Measurements from ENCODE around the gene CPN2. TPM values are rescaled to one million over a fixed set of nuclear protein-coding genes. Genes with fewer than 3 reads are reported as not detected.

The CPN2 gene
- total RNA-seq, 6 donors from 2014 or later, result 0.10 TPM; not detected in 5

DNA sequence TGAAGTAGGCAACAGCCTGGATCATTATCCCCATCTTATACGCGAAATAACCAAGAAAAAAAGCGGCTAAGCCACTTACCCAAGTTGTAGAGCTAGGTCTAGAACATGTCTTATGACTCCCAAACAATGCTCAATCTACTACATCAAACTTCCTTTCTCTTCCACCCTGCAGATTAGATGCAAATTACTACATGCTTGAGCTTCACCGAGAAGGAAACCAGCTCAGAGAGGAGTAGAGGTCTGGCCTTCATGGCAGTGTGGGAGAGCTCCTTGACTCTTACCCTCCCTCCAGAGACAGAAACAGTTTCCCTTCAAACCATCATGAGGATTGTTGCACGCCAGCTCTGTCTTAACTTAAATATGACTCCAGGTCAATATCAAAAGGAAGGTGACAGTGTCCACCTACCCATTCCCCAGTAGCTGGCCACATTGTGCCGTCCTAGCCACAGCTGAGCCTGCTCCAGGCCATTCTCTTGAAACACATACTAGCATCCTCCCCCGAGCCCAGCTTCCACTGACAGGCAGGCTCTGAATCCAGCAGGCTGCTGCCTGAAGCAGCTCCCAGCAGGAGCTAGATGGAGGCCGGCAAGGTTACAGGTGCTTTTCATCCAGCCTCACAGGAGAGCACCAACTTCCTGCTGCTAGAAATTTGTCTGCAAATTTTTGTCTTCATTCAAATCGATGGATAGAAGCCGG lies 56.8 kb downstream of the CPN2 start:
- DNase-seq, result no peak
- H3K4me1 ChIP-seq, result peaks cover 7 to 11% (median 9%) of the 10 kb centered on the region in 4 donors
- 91% methylated on average over 9 to 10 of the region's 10 CpGs for WGBS, 2 donors

DNA sequence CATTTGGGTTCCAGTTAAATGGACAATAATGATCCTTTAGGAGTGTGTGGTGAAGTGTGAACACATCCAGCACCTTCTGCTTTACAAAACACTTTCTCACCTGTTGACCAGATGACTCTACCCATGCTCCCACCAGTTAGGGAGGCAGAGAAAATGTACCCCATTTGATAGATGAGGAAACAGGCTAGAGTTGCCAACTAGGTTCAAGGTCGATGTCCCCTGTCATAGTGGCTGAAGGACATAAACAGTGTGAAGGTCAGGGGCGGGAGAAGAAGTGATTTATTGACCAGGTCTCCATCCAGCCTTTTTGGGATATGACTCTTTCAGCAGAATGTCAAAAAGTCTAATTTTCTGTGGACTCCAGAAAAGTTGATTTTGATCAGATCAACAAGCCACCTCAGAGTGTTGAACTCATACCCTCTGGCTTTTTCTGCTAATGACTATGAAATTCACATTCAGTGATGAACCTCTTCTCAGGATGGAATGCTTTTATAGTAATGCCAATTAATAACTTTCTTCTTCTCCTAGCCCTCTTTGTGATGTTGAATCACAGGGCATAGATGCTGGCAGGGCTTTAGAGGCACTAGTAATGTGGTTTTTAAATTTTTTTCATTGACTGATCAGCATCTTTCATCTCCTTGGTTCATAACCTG lies 57.5 kb downstream of the CPN2 start:
- TF ChIP-seq, protein P1, sequence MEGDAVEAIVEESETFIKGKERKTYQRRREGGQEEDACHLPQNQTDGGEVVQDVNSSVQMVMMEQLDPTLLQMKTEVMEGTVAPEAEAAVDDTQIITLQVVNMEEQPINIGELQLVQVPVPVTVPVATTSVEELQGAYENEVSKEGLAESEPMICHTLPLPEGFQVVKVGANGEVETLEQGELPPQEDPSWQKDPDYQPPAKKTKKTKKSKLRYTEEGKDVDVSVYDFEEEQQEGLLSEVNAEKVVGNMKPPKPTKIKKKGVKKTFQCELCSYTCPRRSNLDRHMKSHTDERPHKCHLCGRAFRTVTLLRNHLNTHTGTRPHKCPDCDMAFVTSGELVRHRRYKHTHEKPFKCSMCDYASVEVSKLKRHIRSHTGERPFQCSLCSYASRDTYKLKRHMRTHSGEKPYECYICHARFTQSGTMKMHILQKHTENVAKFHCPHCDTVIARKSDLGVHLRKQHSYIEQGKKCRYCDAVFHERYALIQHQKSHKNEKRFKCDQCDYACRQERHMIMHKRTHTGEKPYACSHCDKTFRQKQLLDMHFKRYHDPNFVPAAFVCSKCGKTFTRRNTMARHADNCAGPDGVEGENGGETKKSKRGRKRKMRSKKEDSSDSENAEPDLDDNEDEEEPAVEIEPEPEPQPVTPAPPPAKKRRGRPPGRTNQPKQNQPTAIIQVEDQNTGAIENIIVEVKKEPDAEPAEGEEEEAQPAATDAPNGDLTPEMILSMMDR (IDR thresholded peaks at IDR 0.05), result no peak
- TF ChIP-seq POLR2AphosphoS5 (IDR thresholded peaks at IDR 0.05) (no peak), EP300 (IDR thresholded peaks at IDR 0.05) (no peak), POLR2A (IDR thresholded peaks at IDR 0.05) (no peak)

More for the DNA sequence above, 56.8 kb downstream of the CPN2 start:
- Histone ChIP-seq H3K9me3 (no peaks in the 10 kb centered on the region), H3K4me3 (no peak overlapping the region), H3K27me3 (no peaks in the 10 kb centered on the region), H3K27ac (no peak overlapping the region), H3K36me3 (no peaks in the 10 kb centered on the region)
- TF ChIP-seq POLR2A (IDR thresholded peaks at IDR 0.05) (no peak), EP300 (IDR thresholded peaks at IDR 0.05) (no peak)
- no peak for ATAC-seq (ENCODE audit: low FRiP score in 2 of 2)

GRCh38 chr3:194292331-194292730 lies 58.8 kb downstream of the CPN2 start:
- DNase-seq (no peak), ATAC-seq (ENCODE audit: low FRiP score in 2 of 2) (no peak)
- Histone ChIP-seq H3K4me1 (peaks cover 7 to 10% (median 9%) of the 10 kb centered on the region in 4 donors), H3K27me3 (no peaks in the 10 kb centered on the region), H3K9me3 (no peaks in the 10 kb centered on the region), H3K4me3 (no peak overlapping the region), H3K27ac (no peak overlapping the region), H3K36me3 (no peaks in the 10 kb centered on the region)
- 96 to 100% methylated on average over 3 of the region's 3 CpGs for WGBS, 2 donors
- TF ChIP-seq POLR2AphosphoS5 (IDR thresholded peaks at IDR 0.05) (no peak), POLR2A (IDR thresholded peaks at IDR 0.05) (no peak), EP300 (IDR thresholded peaks at IDR 0.05) (no peak)
- TF ChIP-seq, protein P1 (IDR thresholded peaks at IDR 0.05), result no peak

More for the DNA sequence above, 57.5 kb downstream of the CPN2 start:
- Histone ChIP-seq H3K4me1 (peaks cover 7 to 11% (median 9%) of the 10 kb centered on the region in 4 donors), H3K4me3 (no peak overlapping the region), H3K27ac (no peak overlapping the region), H3K9me3 (no peaks in the 10 kb centered on the region), H3K36me3 (no peaks in the 10 kb centered on the region), H3K27me3 (no peaks in the 10 kb centered on the region)
- DNase-seq, result no peak
- ATAC-seq (ENCODE audit: low FRiP score in 2 of 2), result no peak
- 93 to 95% methylated on average over 2 of the region's 2 CpGs for WGBS, 2 donors

Other genes with a start within 250 kb of the CPN2 start
- gene HES1, start 215.2 kb downstream of the CPN2 start, total RNA-seq, result 10 to 100 TPM; 12.6 to 43.4 (median 25.9) TPM
- gene LRRC15, start 18.4 kb upstream of the CPN2 start, total RNA-seq, result 1 to 10 TPM in 2 of 6 donors, under 1 TPM in 1, not detected in 3; 0.15 to 1.1 (median 1.0) TPM
- gene GP5, start 47.9 kb upstream of the CPN2 start, total RNA-seq, result 1 to 10 TPM in 1 of 6 donors, under 1 TPM in 3, not detected in 2; 0.09 to 1.1 (median 0.20) TPM
- 100 to 1,000 TPM in 3 of 6 donors, 10 to 100 TPM in 3; 67.9 to 152 (median 94.6) TPM for gene ATP13A3, start 135.7 kb upstream of the CPN2 start, total RNA-seq